ENCODE measurements around the gene LRP1. TPM values are rescaled to one million over a fixed set of nuclear protein-coding genes. Genes with fewer than 3 reads are reported as not detected.

LRP1 gene
- total and polyA plus RNA-seq, 2 of the 13 experiments (the other 11 are each of a cell fraction or from before 2014, with no cell fraction given) = 14.7 to 30.8 TPM

GRCh38 chr12:57182918-57183575, 54.8 kb downstream of the LRP1 start (continued):
- no peak for TF ChIP-seq HNRNPK (IDR thresholded peaks at IDR 0.05; ENCODE audit: low read depth, low read length, poor library complexity, severe bottlenecking)
- peak; percentile 39; the same call in 1 of the 2 replicates for TF ChIP-seq SMC3 (IDR thresholded peaks at IDR 0.05; ENCODE audit: low read length)
- no peak for TF ChIP-seq KDM3A (CRISPR knock-in tag; IDR thresholded peaks at IDR 0.05; ENCODE audit: low read depth)
- no peak for TF ChIP-seq ZBTB10 (CRISPR knock-in tag; IDR thresholded peaks at IDR 0.05; ENCODE audit: borderline replicate concordance)
- TF ChIP-seq ZNF672 (CRISPR knock-in tag; IDR thresholded peaks at IDR 0.05) = no peak
- TF ChIP-seq CBX5 (CRISPR knock-in tag; IDR thresholded peaks at IDR 0.05; ENCODE audit: borderline replicate concordance) = no peak
- peak; percentile 90 for TF ChIP-seq RAD21 (CRISPR knock-in tag; IDR thresholded peaks at IDR 0.05)
- TF ChIP-seq NR3C1 (CRISPR knock-in tag; IDR thresholded peaks at IDR 0.05) = no peak
- TF ChIP-seq CBFB (CRISPR knock-in tag; IDR thresholded peaks at IDR 0.05) = 0 out of 2 replicates have a peak, but pooled peaks have one; percentile 24
- TF ChIP-seq, protein P1, sequence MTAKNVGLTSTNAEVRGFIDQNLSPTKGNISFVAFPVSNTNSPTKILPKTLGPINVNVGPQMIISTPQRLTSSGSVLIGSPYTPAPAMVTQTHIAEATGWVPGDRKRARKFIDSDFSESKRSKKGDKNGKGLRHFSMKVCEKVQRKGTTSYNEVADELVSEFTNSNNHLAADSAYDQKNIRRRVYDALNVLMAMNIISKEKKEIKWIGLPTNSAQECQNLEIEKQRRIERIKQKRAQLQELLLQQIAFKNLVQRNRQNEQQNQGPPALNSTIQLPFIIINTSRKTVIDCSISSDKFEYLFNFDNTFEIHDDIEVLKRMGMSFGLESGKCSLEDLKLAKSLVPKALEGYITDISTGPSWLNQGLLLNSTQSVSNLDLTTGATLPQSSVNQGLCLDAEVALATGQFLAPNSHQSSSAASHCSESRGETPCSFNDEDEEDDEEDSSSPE (CRISPR knock-in tag; IDR thresholded peaks at IDR 0.05) = 0 out of 2 replicates have a peak, but pooled peaks have one; percentile 18

All from HepG2 (cell line).